MM.1S (cell line): ENCODE results near the gene PSMD14.

Experiments
- DNase-seq: peaks from one replicate; pipeline ENCODE4 v3.0.0-alpha.2; 2015
- H2AFZ ChIP-seq: fragments of 300-600 bp; sonication (generic); 2 replicates; pipeline ENCODE4 v1.6.0; 2016; ENCODE audit warnings: antibody characterized with exemption, low read length
- H3F3A ChIP-seq: fragments of 300-600 bp; sonication (generic); 2 replicates; pipeline ENCODE4 v1.6.1; 2016; ENCODE audit warnings: mild to moderate bottlenecking, antibody characterized with exemption, low read length, moderate library complexity, mixed read lengths; ENCODE audit not compliant: insufficient read depth
- H3K27ac ChIP-seq: fragments of 300-600 bp; sonication (generic); 2 replicates; pipeline ENCODE4 v1.5.1; 2016; ENCODE audit warnings: mild to moderate bottlenecking, low read length
- H3K27me3 ChIP-seq: fragments of 300-600 bp; sonication (generic); replicated peaks from 2 replicates; pipeline ENCODE4 v1.6.0; 2016; ENCODE audit warnings: low read length; ENCODE audit not compliant: insufficient read depth
- H3K36me3 ChIP-seq: fragments of 300-600 bp; sonication (generic); replicated peaks from 2 replicates; pipeline ENCODE4 v1.6.1; 2016; ENCODE audit warnings: mild to moderate bottlenecking, low read length, mixed read lengths; ENCODE audit not compliant: insufficient read depth
- H3K4me1 ChIP-seq: fragments of 300-600 bp; sonication (generic); 2 replicates; pipeline ENCODE4 v1.6.1; 2016; ENCODE audit warnings: low read length, mixed read lengths
- H3K4me2 ChIP-seq: fragments of 300-600 bp; sonication (generic); 2 replicates; pipeline ENCODE4 v1.6.0; 2016; ENCODE audit warnings: low read depth, low read length
- H3K4me3 ChIP-seq: fragments of 300-600 bp; sonication (generic); 2 replicates; pipeline ENCODE4 v1.5.1; 2016; ENCODE audit warnings: low read length, mixed read lengths
- H3K79me2 ChIP-seq: fragments of 300-600 bp; sonication (generic); 2 replicates; pipeline ENCODE4 v1.6.1; 2016; ENCODE audit warnings: mixed run types, low read length, mixed read lengths
- H3K9ac ChIP-seq: fragments of 300-600 bp; sonication (generic); 2 replicates; pipeline ENCODE4 v1.6.1; 2016; ENCODE audit warnings: low read length, mixed read lengths
- H3K9me2 ChIP-seq: fragments of 300-600 bp; sonication (generic); replicated peaks from 2 replicates; pipeline ENCODE4 v1.6.1; 2016; ENCODE audit warnings: mild to moderate bottlenecking, low read length, mixed read lengths; ENCODE audit not compliant: insufficient read depth
- H3K9me3 ChIP-seq: fragments of 300-600 bp; sonication (generic); replicated peaks from 2 replicates; pipeline ENCODE4 v1.6.1; 2016; ENCODE audit warnings: mild to moderate bottlenecking, low read length, mixed read lengths; ENCODE audit not compliant: insufficient read depth
- H4K20me1 ChIP-seq: fragments of 300-600 bp; sonication (generic); 2 replicates; pipeline ENCODE4 v1.6.1; 2016; ENCODE audit warnings: mild to moderate bottlenecking, low read length, moderate library complexity, mixed read lengths; ENCODE audit not compliant: insufficient read depth
- CTCF ChIP-seq: fragments of 300-600 bp; sonication (generic); IDR thresholded peaks from 2 replicates; pipeline ENCODE4 v1.5.1; 2016; ENCODE audit warnings: antibody characterized with exemption, low read length, mixed read lengths
- EZH2 ChIP-seq: fragments of 300-600 bp; sonication (generic); optimal IDR thresholded peaks from 2 replicates; pipeline ENCODE3; 2017; ENCODE audit warnings: low read depth, mild to moderate bottlenecking, antibody characterized with exemption, low read length, mixed read lengths
- EZH2phosphoT487 ChIP-seq: fragments of 300-600 bp; sonication (generic); IDR thresholded peaks from 2 replicates; pipeline ENCODE4 v1.6.1; 2018; ENCODE audit warnings: antibody characterized with exemption, low read length

The PSMD14 gene

GRCh38 chr2:161424891-161425727 lies 116.9 kb downstream of the PSMD14 start:
- H3K27me3 ChIP-seq, result no peaks in the 10 kb centered on the region
- H3K9me2 ChIP-seq, result no peaks in the 10 kb centered on the region
- TF ChIP-seq EZH2phosphoT487 (no peak), EZH2 (no peak), CTCF (no peak)
- no peak overlapping the region for H3K4me3 ChIP-seq
- H3K9ac ChIP-seq, result no peak overlapping the region
- H3K4me1 ChIP-seq, result no peaks in the 10 kb centered on the region
- H3K4me2 ChIP-seq, result no peak overlapping the region
- no peak overlapping the region for H2AFZ ChIP-seq
- H3K79me2 ChIP-seq, result no peaks in the 10 kb centered on the region
- no peaks in the 10 kb centered on the region for H3K36me3 ChIP-seq
- no peak overlapping the region for H3K27ac ChIP-seq
- DNase-seq, result no peak
- H3K9me3 ChIP-seq, result no peaks in the 10 kb centered on the region
- H4K20me1 ChIP-seq, result no peaks in the 10 kb centered on the region
- no peaks in the 10 kb centered on the region for H3F3A ChIP-seq

GRCh38 chr2:161425728-161426454 lies 117.7 kb downstream of the PSMD14 start:
- no peaks in the 10 kb centered on the region for H3F3A ChIP-seq
- H3K9me2 ChIP-seq, result no peaks in the 10 kb centered on the region
- no peak overlapping the region for H3K4me3 ChIP-seq
- H4K20me1 ChIP-seq, result no peaks in the 10 kb centered on the region
- no peak overlapping the region for H3K27ac ChIP-seq
- no peak overlapping the region for H3K4me2 ChIP-seq
- no peaks in the 10 kb centered on the region for H3K36me3 ChIP-seq
- no peaks in the 10 kb centered on the region for H3K79me2 ChIP-seq
- no peak overlapping the region for H3K9ac ChIP-seq
- TF ChIP-seq CTCF (no peak), EZH2phosphoT487 (no peak), EZH2 (no peak)
- no peaks in the 10 kb centered on the region for H3K9me3 ChIP-seq
- no peak for DNase-seq
- no peaks in the 10 kb centered on the region for H3K27me3 ChIP-seq
- H3K4me1 ChIP-seq, result no peaks in the 10 kb centered on the region
- H2AFZ ChIP-seq, result no peak overlapping the region

DNA sequence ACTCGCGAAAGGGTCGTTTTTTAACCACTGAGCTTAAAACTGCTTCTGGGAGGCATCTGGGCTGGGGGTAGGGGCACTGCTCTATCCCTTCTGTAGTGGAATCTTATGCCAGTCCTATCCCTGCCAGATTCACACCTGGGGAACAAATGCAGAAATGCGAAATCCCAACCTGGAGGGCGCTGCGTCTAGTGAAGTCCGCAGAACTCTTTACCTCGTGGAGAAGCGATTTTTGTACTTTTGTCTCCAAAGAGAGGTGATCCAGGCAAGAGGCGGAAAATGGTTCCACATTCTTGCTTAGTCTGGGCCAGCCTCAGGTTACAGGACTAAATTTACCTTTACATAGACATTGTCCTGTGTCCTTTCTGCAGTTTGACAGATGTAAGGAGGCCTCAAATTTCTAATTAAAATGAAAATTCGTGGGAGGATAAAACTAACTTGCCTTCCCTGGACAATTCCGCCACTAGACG lies 118.3 kb downstream of the PSMD14 start:
- H3K36me3 ChIP-seq, result no peaks in the 10 kb centered on the region
- no peaks in the 10 kb centered on the region for H3K79me2 ChIP-seq
- no peaks in the 10 kb centered on the region for H3K9me3 ChIP-seq
- no peaks in the 10 kb centered on the region for H3K27me3 ChIP-seq
- no peaks in the 10 kb centered on the region for H3K4me1 ChIP-seq
- no peak overlapping the region for H3K4me2 ChIP-seq
- H4K20me1 ChIP-seq, result no peaks in the 10 kb centered on the region
- no peak for DNase-seq
- no peak overlapping the region for H3K27ac ChIP-seq
- no peaks in the 10 kb centered on the region for H3F3A ChIP-seq
- TF ChIP-seq EZH2phosphoT487 (no peak), CTCF (no peak), EZH2 (no peak)
- no peak overlapping the region for H3K4me3 ChIP-seq
- H3K9ac ChIP-seq, result no peak overlapping the region
- no peaks in the 10 kb centered on the region for H3K9me2 ChIP-seq
- no peak overlapping the region for H2AFZ ChIP-seq
